ENCODE results near the gene ELL3. TPM values are rescaled to one million over a fixed set of nuclear protein-coding genes. Genes with fewer than 3 reads are reported as not detected.
"Not testable (repeated sequence)": the region's sequence is repeated elsewhere in the genome, so short reads cannot be mapped to it uniquely, and the experiment has no call there.

Gene ELL3
- polyA plus RNA-seq, 4 donors = 1.8 to 3.8 (median 2.9) TPM

GRCh38 chr15:43735416-43735815 lies 41.4 kb downstream of the ELL3 start:
- DNase-seq (ENCODE audit: low read depth in 4 of 4, low spot score in 3 of 4) = no peak

GRCh38 chr15:43728053-43728725 lies 48.6 kb downstream of the ELL3 start:
- DNase-seq (ENCODE audit: low read depth in 4 of 4, low spot score in 3 of 4) = not testable (repeated sequence)

- not testable (repeated sequence) for DNase-seq (ENCODE audit: low read depth in 4 of 4, low spot score in 3 of 4)
Measured at GRCh38 chr15:43726306-43726705, 50.5 kb downstream of the ELL3 start.

- no peak for DNase-seq (ENCODE audit: low read depth in 4 of 4, low spot score in 3 of 4)
Measured at GRCh38 chr15:43723151-43723550, 53.6 kb downstream of the ELL3 start.

Other genes with a start within 250 kb of the ELL3 start
- 10 to 100 TPM; 11.4 to 33.2 (median 22.4) TPM for gene PPIP5K1, start 186.8 kb downstream of the ELL3 start, polyA plus RNA-seq (ENCODE audit: insufficient read length in 4 of 4)
- gene CKMT1B, start 182.9 kb downstream of the ELL3 start, polyA plus RNA-seq (ENCODE audit: insufficient read length in 4 of 4) = 1 to 10 TPM in 3 of 4 donors, under 1 TPM in 1; 0.66 to 3.7 (median 2.3) TPM
- 1 to 10 TPM in 2 of 4 donors, under 1 TPM in 2; 0.64 to 2.1 (median 1.2) TPM for gene STRC, start 158.2 kb downstream of the ELL3 start, polyA plus RNA-seq (ENCODE audit: insufficient read length in 4 of 4)
- gene CATSPER2, start 128.1 kb downstream of the ELL3 start, polyA plus RNA-seq (ENCODE audit: insufficient read length in 4 of 4) = 1 to 10 TPM; 2.3 to 10.0 (median 3.9) TPM
- gene CKMT1A, start 83.1 kb downstream of the ELL3 start, polyA plus RNA-seq (ENCODE audit: insufficient read length in 4 of 4) = 1 to 10 TPM in 3 of 4 donors, under 1 TPM in 1; 0.40 to 2.6 (median 1.7) TPM
- 100 to 1,000 TPM; 487 to 703 (median 583) TPM for gene PDIA3, start 30.5 kb downstream of the ELL3 start, polyA plus RNA-seq (ENCODE audit: insufficient read length in 4 of 4)
- gene SERF2, start 15.4 kb upstream of the ELL3 start, polyA plus RNA-seq (ENCODE audit: insufficient read length in 4 of 4) = 100 to 1,000 TPM; 568 to 773 (median 657) TPM
- under 1 TPM in 1 of 4 donors, not detected in 3; 0.81 TPM for gene SERINC4, start 23.3 kb upstream of the ELL3 start, polyA plus RNA-seq (ENCODE audit: insufficient read length in 4 of 4)
- gene HYPK, start 23.6 kb upstream of the ELL3 start, polyA plus RNA-seq (ENCODE audit: insufficient read length in 4 of 4) = 10 to 100 TPM in 3 of 4 donors, 1 to 10 TPM in 1; 8.0 to 17.1 (median 12.9) TPM
- 10 to 100 TPM; 46.8 to 74.9 (median 64.8) TPM for gene MFAP1, start 47.7 kb upstream of the ELL3 start, polyA plus RNA-seq (ENCODE audit: insufficient read length in 4 of 4)
- 10 to 100 TPM; 13.6 to 17.0 (median 15.1) TPM for gene WDR76, start 50.0 kb upstream of the ELL3 start, polyA plus RNA-seq (ENCODE audit: insufficient read length in 4 of 4)

Measured in left renal pelvis (tissue), 4 donors.